GM12878 (cell line): ENCODE data around the gene RAB31. TPM values are rescaled to one million over a fixed set of nuclear protein-coding genes. Genes with fewer than 3 reads are reported as not detected.
"Not testable (repeated sequence)": the region's sequence is repeated elsewhere in the genome, so short reads cannot be mapped to it uniquely, and the experiment has no call there.

Experiments used
- ATAC-seq: fragments of 200-7000 bp; cut with Tn5 transposase; 3 replicates; pipeline ENCODE4 v1.9.1; 2020; ENCODE audit warnings: mild to moderate bottlenecking, moderate library complexity
- BruUV-seq: library from RNA; stranded (reverse); fragments of 400-500 nt; replicated peaks from 2 replicates; lab custom pipeline; 2021; lab: Mats Ljungman, UMichigan
- CTCF ChIA-PET: fragments of 300-600 bp; sonication (Branson Sonifier 250); formaldehyde crosslinking; extraction: SDS; loops from one replicate; lab custom pipeline; 2021; ENCODE audit warnings: inconsistent platforms; lab: Yijun Ruan, JAX
- POLR2A ChIA-PET: fragments of 350-600 bp; formaldehyde crosslinking; extraction: SDS; loops from one replicate; lab custom pipeline; 2021; ENCODE audit warnings: inconsistent platforms; lab: Charles Lee
- RAD21 ChIA-PET: fragments of 300-600 bp; sonication (Branson Sonifier 250); formaldehyde crosslinking; loops from one replicate; lab custom pipeline; 2023; ENCODE audit warnings: antibody characterized with exemption; ENCODE audit not compliant: unreplicated experiment; lab: Charles Lee
- SMC1A ChIA-PET: fragments of 300-600 bp; sonication (Branson Sonifier 250); formaldehyde crosslinking; loops from one replicate; lab custom pipeline; 2023; ENCODE audit not compliant: unreplicated experiment, uncharacterized antibody; lab: Charles Lee
- DNase-seq: peaks from one replicate; pipeline ENCODE4 v3.0.0-alpha.2; 2011; ENCODE audit warnings: low read depth, low spot score
- FAIRE-seq: peaks from 3 replicates; lab custom pipeline; 2011; peaks lifted over from hg19 to GRCh38; lab: Jason Lieb, UNC
- H2AFZ ChIP-seq: 2 replicates; pipeline ENCODE4 v1.6.0; 2011; ENCODE audit warnings: low read depth, low read length, control low read depth; ENCODE audit not compliant: control insufficient read depth
- H3K27ac ChIP-seq: 2 replicates; pipeline ENCODE4 v1.5.1; 2011; ENCODE audit warnings: control low read depth; ENCODE audit not compliant: control insufficient read depth, insufficient read depth
- H3K27me3 ChIP-seq, 2 experiments: replicated peaks in 1 of 2; 2 replicates each; pipeline versions ENCODE4 v1.6.0 to v1.6.1; 2011; ENCODE audit warnings: low read length in 1 of 2; ENCODE audit not compliant: control insufficient read depth in 2 of 2, insufficient read depth in 2 of 2
- H3K36me3 ChIP-seq, 2 experiments: 2 replicates each; pipeline ENCODE4 v1.5.1; 2011; ENCODE audit warnings: low read length in 1 of 2; ENCODE audit not compliant: control insufficient read depth in 2 of 2, insufficient read depth in 2 of 2
- H3K4me1 ChIP-seq: 2 replicates; pipeline ENCODE4 v1.6.1; 2011; ENCODE audit warnings: mild to moderate bottlenecking, low read length, moderate library complexity, mixed read lengths; ENCODE audit not compliant: control insufficient read depth, insufficient read depth
- H3K4me2 ChIP-seq: 2 replicates; pipeline ENCODE4 v1.6.0; 2011; ENCODE audit warnings: control low read depth; ENCODE audit not compliant: control insufficient read depth, insufficient read depth
- H3K4me3 ChIP-seq: fragments of 200-600 bp; sonication (generic); 2 replicates; pipeline ENCODE4 v1.5.1; 2016
- H3K79me2 ChIP-seq: 2 replicates; pipeline ENCODE4 v1.6.0; 2011; ENCODE audit warnings: low read length; ENCODE audit not compliant: control insufficient read depth, insufficient read depth
- H3K9ac ChIP-seq: 2 replicates; pipeline ENCODE4 v1.8.0; 2011; ENCODE audit warnings: low read length, control low read depth, mixed read lengths; ENCODE audit not compliant: control insufficient read depth, insufficient read depth
- H3K9me3 ChIP-seq: replicated peaks from 3 replicates; pipeline ENCODE4 v1.5.1; 2011; ENCODE audit warnings: mild to moderate bottlenecking, low read length; ENCODE audit not compliant: control insufficient read depth, insufficient read depth
- H4K20me1 ChIP-seq: 2 replicates; pipeline ENCODE4 v1.6.0; 2011; ENCODE audit not compliant: control insufficient read depth, insufficient read depth
- CBFB ChIP-seq: IDR thresholded peaks from 2 replicates; pipeline ENCODE4 v1.6.1; 2016; ENCODE audit warnings: antibody characterized with exemption, low read depth
- EED ChIP-seq: sonication (generic); IDR thresholded peaks from 2 replicates; pipeline ENCODE4 v1.6.1; 2016; ENCODE audit warnings: antibody characterized with exemption, low read depth
- FOXK2 ChIP-seq: fragments of 450-650 bp; IDR thresholded peaks from 2 replicates; pipeline ENCODE4 v1.6.1; 2017; ENCODE audit warnings: mild to moderate bottlenecking, moderate library complexity
- KDM1A ChIP-seq: fragments of 200-600 bp; sonication (generic); IDR thresholded peaks from 2 replicates; pipeline ENCODE4 v1.6.1; 2016; ENCODE audit warnings: borderline replicate concordance
- NFYB ChIP-seq: IDR thresholded peaks from 2 replicates; pipeline ENCODE4 v1.6.1; 2011; ENCODE audit warnings: low read depth, mild to moderate bottlenecking, low read length, improper control_type of control experiment, moderate library complexity; ENCODE audit not compliant: insufficient read depth
- NR2C2 ChIP-seq: IDR thresholded peaks from 2 replicates; pipeline ENCODE4 v1.6.1; 2011; ENCODE audit warnings: borderline replicate concordance, low read depth; ENCODE audit not compliant: control insufficient read depth, insufficient read length
- NR2F1 ChIP-seq: fragments of 450-650 bp; conservative IDR thresholded peaks from 2 replicates; pipeline ENCODE4 v1.6.1; 2017; ENCODE audit warnings: mild to moderate bottlenecking
- RAD21 ChIP-seq: IDR thresholded peaks from 2 replicates; pipeline ENCODE4 v1.6.1; 2011; ENCODE audit warnings: mild to moderate bottlenecking, low read depth, low read length, moderate library complexity; ENCODE audit not compliant: insufficient read depth
- SMC3 ChIP-seq: IDR thresholded peaks from 2 replicates; pipeline ENCODE4 v1.6.1; 2011; ENCODE audit warnings: low read length, improper control_type of control experiment, borderline replicate concordance
- YBX1 ChIP-seq: fragments of 450-650 bp; IDR thresholded peaks from 2 replicates; pipeline ENCODE4 v1.6.1; 2016; ENCODE audit warnings: antibody characterized with exemption
- YY1 ChIP-seq: IDR thresholded peaks from 2 replicates; pipeline ENCODE4 v1.6.1; 2011; ENCODE audit warnings: low read depth, mild to moderate bottlenecking, low read length
- ZNF274 ChIP-seq: IDR thresholded peaks from one replicate; pipeline ENCODE4 v1.8.0; 2011; ENCODE audit not compliant: insufficient read length, insufficient read depth
- WGBS: methylation state at CpG from one replicate; pipeline ENCODE4 v1.1.6; 2016; ENCODE audit warnings: low lambda C conversion rate; ENCODE audit not compliant: insufficient replicate concordance, insufficient coverage; ENCODE audit errors: missing lambda C conversion rate; 5-methylcytosine and 5-hydroxymethylcytosine counted together
- in situ Hi-C: fragments of 300-500 bp; cut with MboI; formaldehyde crosslinking; loops from 9 replicates; pipeline ENCODE4 v1.14.3; 2018; ENCODE audit warnings: mixed read lengths
- intact Hi-C: fragments of 100-400 bp; cut with micrococcal nuclease; formaldehyde crosslinking; loops from one replicate; pipeline ENCODE4 v1.14.2; 2022; ENCODE audit not compliant: unreplicated experiment
- polyA plus RNA-seq, 11 experiments: library from polyadenylated mRNA; depleted of rRNA in 4 of 11; unstranded in 6 of 11; stranded (reverse) in 5 of 11; fragments of >200 nt; fragmentation: Nextera tagmentation in 4 of 11; fragmentation: Illumina TruSeq in 1 of 11; extraction: Ambion mirVana in 4 of 11; extraction: Trizol in 1 of 11; gene quantifications; 1 replicate in 1 of 11; 2 replicates in 10 of 11; pipeline versions ENCODE4 v1.2.1 to v1.2.3, GENCODE V29; 2011 to 2016; ENCODE audit warnings: inconsistent platforms in 2 of 11, missing spikeins in 2 of 11, low read depth in 1 of 11
- total RNA-seq, 4 experiments: library from RNA; depleted of rRNA in 3 of 4; stranded (reverse); fragments of >200 nt in 3 of 4; fragmentation: Illumina TruSeq in 1 of 4; extraction: Trizol in 1 of 4; gene quantifications; 2 replicates each; pipeline versions ENCODE4 v1.2.1 to v1.2.3, GENCODE V29; 2013 to 2021
- TF ChIP-seq, protein P1 (sequence below): fragments of 450-650 bp; IDR thresholded peaks from 2 replicates; pipeline ENCODE4 v1.6.1; 2017; ENCODE audit warnings: low read depth, mild to moderate bottlenecking, moderate library complexity

Gene RAB31
- total and polyA plus RNA-seq, 10 of the 15 experiments (the other 5 are each of a cell fraction or from before 2014, with no cell fraction given) = 0.80 to 23.3 (median 12.2) TPM

DNA sequence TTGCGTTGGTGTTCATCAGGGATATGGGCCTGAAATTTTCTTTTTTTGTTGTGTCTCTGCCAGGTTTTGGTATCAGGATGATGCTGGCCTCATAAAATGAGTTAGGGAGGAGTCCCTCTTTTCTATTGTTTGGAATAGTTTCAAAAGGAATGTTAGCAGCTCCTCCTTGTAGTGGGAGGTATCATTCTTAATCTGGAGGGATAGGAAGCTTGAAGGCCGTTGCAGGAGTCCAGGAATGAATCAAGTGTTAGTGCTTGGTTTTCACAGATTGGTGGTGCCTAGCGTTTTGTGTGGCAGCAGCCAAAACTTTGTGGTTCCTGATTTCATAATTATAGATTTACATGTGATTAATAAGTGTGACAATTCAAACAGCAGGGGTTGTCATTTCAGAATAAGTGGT, 62.0 kb downstream of the RAB31 start:
- H3K9me3 ChIP-seq, H3K4me3 ChIP-seq, BruUV-seq, DNase-seq, H3K4me2 ChIP-seq, RAD21 ChIA-PET, H3K27me3 ChIP-seq, ATAC-seq, in situ Hi-C loops, H3K36me3 ChIP-seq, POLR2A ChIA-PET, H3K9ac ChIP-seq, H3K4me1 ChIP-seq, H3K27ac ChIP-seq, SMC1A ChIA-PET, H2AFZ ChIP-seq, FAIRE-seq, H3K79me2 ChIP-seq, H4K20me1 ChIP-seq: not testable (repeated sequence)
- intact Hi-C loops = loop anchor here (2.0 kb wide), 1 partner anchor 157 kb away; no protein-coding TSS in a partner anchor
- WGBS = 33% methylated on average over 3 of the region's 3 CpGs
- CTCF ChIA-PET = interaction anchor here (0.6 to 1.3 kb wide), 9 partner anchors 11 to 307 kb away, joined by 3 to 6 read pairs (median 3); no protein-coding TSS in a partner anchor

GRCh38 chr18:9771261-9771976, 63.3 kb downstream of the RAB31 start:
- Histone ChIP-seq H3K79me2 (no peaks in the 10 kb centered on the region), H3K9me3 (no peaks in the 10 kb centered on the region), H3K4me3 (no peak overlapping the region), H4K20me1 (no peaks in the 10 kb centered on the region), H3K4me1 (no peaks in the 10 kb centered on the region), H3K36me3 (no peaks in the 10 kb centered on the region), H3K4me2 (no peak overlapping the region), H3K27me3 (no peaks in the 10 kb centered on the region), H2AFZ (no peak overlapping the region), H3K27ac (no peak overlapping the region), H3K9ac (no peak overlapping the region)
- intact Hi-C loops = loop anchor here (2.0 kb wide), 1 partner anchor 159 kb away; no protein-coding TSS in a partner anchor
- POLR2A ChIA-PET = no interaction called here
- FAIRE-seq (no peak), ATAC-seq (peak; percentile 95), DNase-seq (no peak)
- no TSS peak for BruUV-seq
- CTCF ChIA-PET = interaction anchor here (1.0 to 1.6 kb wide), 4 partner anchors 20 to 255 kb away, joined by 3 to 4 read pairs (median 3); no protein-coding TSS in a partner anchor
- SMC1A ChIA-PET = interaction anchor here (0.8 kb wide), 1 partner anchor 218 kb away, joined by 3 read pairs; no protein-coding TSS in a partner anchor
- 26% methylated on average over 18 of the region's 18 CpGs for WGBS
- RAD21 ChIA-PET = interaction anchor here (0.7 kb wide), 2 partner anchors 163 to 300 kb away, joined by 3 read pairs; no protein-coding TSS in a partner anchor
- in situ Hi-C loops = no loop called here
- TF ChIP-seq, protein P1, sequence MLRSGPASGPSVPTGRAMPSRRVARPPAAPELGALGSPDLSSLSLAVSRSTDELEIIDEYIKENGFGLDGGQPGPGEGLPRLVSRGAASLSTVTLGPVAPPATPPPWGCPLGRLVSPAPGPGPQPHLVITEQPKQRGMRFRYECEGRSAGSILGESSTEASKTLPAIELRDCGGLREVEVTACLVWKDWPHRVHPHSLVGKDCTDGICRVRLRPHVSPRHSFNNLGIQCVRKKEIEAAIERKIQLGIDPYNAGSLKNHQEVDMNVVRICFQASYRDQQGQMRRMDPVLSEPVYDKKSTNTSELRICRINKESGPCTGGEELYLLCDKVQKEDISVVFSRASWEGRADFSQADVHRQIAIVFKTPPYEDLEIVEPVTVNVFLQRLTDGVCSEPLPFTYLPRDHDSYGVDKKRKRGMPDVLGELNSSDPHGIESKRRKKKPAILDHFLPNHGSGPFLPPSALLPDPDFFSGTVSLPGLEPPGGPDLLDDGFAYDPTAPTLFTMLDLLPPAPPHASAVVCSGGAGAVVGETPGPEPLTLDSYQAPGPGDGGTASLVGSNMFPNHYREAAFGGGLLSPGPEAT = no peak
- TF ChIP-seq RAD21 (peak; percentile 74), KDM1A (no peak), ZNF274 (no peak), NFYB (no peak), YY1 (0 out of 2 replicates have a peak, but pooled peaks have one; percentile 24), NR2F1 (no peak), NR2C2 (no peak), FOXK2 (no peak), EED (peak; percentile 41; the same call in 1 of the 2 replicates), SMC3 (peak; percentile 50), CBFB (no peak), YBX1 (no peak)
